ENCODE results near the gene DHX58.

The DHX58 gene

DNA sequence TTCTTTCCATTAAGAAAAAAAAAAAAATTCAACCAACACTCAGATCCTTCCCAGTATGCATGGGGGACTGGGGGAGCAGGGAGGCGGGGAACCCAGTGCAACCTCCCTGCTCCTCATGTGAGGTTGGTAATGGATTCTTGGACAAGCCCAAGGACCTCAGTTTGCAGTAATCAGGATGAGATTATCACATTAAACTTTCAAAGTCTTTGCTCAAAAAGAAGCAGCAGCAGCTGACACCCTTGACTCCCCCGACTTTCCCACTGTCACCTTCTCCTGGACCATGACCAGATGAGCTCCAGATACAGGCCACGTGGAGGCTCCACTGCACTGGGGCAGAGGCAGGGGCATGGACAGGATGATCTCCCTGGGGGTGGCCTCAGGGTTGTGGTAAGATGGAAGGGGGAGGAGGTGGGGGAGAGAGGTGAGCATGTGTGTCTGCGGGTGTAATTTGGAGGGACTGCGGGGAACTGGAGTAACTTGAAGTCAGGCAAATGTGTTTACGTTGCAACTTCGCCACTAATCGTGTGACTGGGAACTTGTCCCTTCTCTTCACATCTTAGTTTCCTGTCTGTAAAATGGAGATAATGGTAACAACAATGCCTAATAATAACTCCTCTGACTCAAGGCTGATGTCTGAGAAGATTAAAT lies 34.0 kb downstream of the DHX58 start:
- TF ChIP-seq, protein P1, sequence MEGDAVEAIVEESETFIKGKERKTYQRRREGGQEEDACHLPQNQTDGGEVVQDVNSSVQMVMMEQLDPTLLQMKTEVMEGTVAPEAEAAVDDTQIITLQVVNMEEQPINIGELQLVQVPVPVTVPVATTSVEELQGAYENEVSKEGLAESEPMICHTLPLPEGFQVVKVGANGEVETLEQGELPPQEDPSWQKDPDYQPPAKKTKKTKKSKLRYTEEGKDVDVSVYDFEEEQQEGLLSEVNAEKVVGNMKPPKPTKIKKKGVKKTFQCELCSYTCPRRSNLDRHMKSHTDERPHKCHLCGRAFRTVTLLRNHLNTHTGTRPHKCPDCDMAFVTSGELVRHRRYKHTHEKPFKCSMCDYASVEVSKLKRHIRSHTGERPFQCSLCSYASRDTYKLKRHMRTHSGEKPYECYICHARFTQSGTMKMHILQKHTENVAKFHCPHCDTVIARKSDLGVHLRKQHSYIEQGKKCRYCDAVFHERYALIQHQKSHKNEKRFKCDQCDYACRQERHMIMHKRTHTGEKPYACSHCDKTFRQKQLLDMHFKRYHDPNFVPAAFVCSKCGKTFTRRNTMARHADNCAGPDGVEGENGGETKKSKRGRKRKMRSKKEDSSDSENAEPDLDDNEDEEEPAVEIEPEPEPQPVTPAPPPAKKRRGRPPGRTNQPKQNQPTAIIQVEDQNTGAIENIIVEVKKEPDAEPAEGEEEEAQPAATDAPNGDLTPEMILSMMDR (IDR thresholded peaks at IDR 0.05; ENCODE audit: control extremely low read depth, extremely low read depth, low read depth, missing control alignments): no peak
- CTCF ChIA-PET: interaction anchor here (2.8 kb wide), 1 partner anchor 10 kb away, joined by 12 read pairs; no protein-coding TSS in a partner anchor
- POLR2A ChIA-PET: no interaction called here
- DNase-seq (ENCODE audit: extremely low spot score): no peak

DNA sequence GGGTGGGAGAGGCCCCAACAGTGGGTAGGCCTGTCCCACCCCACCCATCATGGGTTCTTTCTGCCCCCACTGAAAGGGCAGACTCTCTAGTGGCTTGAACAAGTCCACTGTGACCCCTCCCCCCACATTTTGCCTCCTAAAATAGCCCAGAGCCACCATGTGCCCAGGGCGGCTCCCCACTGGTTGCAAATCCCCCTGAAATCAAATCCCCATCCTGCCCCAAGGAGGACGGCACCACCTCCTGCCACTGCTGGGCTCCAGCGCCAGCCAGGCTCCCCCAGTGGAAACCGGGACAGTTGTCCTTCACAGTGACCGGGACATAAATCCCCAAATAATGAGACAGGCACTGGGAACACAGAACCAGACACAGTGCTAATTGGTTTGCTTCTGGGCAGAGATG lies 34.8 kb downstream of the DHX58 start:
- POLR2A ChIA-PET: no interaction called here
- CTCF ChIA-PET: interaction anchor here (1.2 to 1.4 kb wide), 2 partner anchors 10 to 24 kb away, joined by 4 to 9 read pairs; no protein-coding TSS in a partner anchor
- no peak for DNase-seq (ENCODE audit: extremely low spot score)
- TF ChIP-seq, protein P1 (IDR thresholded peaks at IDR 0.05; ENCODE audit: control extremely low read depth, extremely low read depth, low read depth, missing control alignments): no peak

DNA sequence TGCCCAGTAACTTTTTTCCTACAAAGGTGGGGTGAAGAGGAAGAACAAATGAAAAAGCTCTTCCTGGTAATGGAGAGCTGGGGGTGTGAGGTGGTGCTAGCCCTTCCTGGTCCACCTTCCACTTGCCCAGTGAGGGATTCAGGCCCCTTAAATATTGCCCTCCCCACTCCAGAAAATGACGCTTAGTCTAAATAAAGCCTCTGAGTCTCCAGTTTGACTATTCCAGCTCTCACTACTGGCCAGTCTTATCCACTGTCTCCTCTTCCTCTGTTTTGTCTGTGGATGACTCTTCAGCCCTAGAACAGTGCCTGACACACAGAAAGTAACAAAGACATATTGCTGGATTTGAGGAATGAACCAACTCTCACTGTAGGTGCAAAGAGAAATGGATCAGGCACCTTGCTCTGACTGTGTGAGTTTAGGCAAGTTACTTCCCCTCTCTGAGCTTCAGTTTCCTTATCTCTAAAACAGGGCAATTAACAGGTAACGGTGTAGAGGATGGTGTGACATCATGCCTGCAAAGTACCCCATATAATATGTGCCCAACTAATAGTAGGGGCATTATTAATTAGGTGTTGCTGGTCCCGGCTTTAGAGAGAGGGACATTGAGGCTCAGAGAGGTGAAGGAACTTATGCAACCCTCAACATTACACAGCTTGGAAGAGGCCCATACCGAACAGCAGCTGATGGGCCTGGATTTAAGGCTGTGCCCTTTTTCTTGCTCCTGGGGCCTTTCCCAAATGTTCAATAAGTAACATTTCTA lies 35.5 kb downstream of the DHX58 start:
- TF ChIP-seq, protein P1 (IDR thresholded peaks at IDR 0.05; ENCODE audit: control extremely low read depth, extremely low read depth, low read depth, missing control alignments): no peak
- no peak for DNase-seq (ENCODE audit: extremely low spot score)
- CTCF ChIA-PET: interaction anchor here (1.2 to 1.4 kb wide), 4 partner anchors 9 to 52 kb away, joined by 3 to 9 read pairs (median 5); no protein-coding TSS in a partner anchor
- POLR2A ChIA-PET: no interaction called here

DNA sequence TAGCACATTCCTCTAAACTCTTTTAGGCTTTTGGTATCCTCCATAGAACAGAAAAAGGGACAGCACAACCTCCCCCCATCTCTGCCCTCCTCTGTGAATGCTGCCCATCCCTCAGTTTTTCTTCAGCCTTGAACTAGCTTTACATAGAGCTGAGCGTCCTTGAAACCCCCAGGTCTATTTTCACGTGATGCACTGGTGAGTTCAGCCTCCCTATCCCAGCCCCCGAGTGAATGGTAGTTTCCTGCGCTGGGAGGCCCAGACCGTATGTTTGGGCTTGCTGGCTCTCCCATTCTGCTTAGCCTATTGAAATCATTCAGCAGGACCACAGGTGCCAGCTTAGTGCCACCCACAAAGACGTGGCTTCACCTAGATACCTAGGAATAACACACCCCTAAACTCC lies 36.7 kb downstream of the DHX58 start:
- no peak for DNase-seq (ENCODE audit: extremely low spot score)
- TF ChIP-seq, protein P1 (IDR thresholded peaks at IDR 0.05; ENCODE audit: control extremely low read depth, extremely low read depth, low read depth, missing control alignments): no peak
- CTCF ChIA-PET: interaction anchor here (0.8 to 1.8 kb wide), 3 partner anchors 8 to 10 kb away, joined by 3 to 7 read pairs (median 6); no protein-coding TSS in a partner anchor
- POLR2A ChIA-PET: no interaction called here

DNA sequence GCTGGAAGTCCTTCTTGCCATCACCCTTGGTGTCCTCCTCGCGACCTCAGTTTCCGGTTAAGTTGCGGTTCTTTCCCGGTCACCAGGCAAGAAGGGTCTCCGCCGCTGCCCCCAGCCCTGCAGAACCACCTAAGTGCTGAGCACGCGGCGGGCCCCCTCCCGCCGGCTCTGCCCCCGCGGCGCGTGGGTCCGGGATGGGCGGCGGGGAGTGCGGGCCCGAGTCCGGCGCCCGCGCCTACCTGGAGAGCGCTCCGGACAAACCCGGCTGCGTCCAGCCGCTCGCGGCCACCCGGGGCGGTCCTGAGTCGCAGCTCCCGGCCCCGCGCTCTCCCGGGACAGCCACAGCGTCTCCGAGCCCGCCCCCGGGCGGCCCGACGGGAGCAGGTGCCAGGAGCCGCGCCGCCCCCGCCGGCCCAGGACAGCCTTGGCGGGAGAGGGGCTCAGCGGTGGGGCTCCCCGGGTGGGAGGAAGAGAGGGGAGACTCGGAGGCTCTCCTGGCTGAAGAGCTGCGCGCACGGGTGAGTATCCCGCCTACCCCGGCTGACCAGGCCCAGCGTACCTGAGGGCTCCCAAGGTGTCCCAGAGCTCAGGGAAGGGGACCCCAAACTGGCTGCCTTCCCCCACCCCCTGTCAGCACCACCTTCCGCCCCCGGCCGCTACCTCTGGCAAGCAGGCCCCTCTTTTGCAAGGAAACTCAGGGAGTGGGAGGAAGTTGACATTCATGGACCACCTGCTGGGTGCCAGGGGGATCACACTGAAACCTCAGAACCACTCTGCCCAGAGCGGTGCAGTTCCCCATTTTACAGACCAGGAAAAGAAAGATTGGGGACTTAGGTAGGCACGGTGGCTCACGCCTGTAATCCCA lies 40.0 kb downstream of the DHX58 start:
- TF ChIP-seq, protein P1 (IDR thresholded peaks at IDR 0.05; ENCODE audit: control extremely low read depth, extremely low read depth, low read depth, missing control alignments): no peak
- ChIA-PET CTCF (interaction anchor here (0.8 to 2.1 kb wide), 9 partner anchors 16 to 334 kb away, joined by 3 to 4 read pairs (median 3); partner anchors contain the start of gene NKIRAS2), POLR2A (no interaction called here)
- no peak for DNase-seq (ENCODE audit: extremely low spot score)

DNA sequence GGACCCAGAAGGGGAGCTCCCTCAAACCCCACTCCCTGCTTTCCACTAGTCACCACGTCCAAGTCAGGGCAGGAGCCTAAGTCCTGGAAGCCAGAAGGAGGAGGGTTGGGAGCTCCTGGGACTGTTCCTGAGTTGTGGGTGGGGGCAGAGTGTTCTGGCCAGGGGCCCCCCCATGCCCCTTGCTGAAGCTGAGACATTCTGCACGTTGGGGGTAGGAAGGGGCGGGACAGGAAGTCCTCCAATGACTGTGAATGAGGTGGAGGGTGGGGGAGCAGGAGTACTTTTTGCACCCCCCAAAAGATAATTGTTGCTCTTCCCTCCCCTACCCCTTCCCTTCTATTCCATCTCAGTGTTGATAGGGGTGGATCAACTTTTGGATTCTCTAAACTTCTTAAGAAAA lies 40.7 kb downstream of the DHX58 start:
- ChIA-PET CTCF (interaction anchor here (0.8 to 2.1 kb wide), 8 partner anchors 15 to 334 kb away, joined by 3 to 4 read pairs (median 3); partner anchors contain the start of gene NKIRAS2), POLR2A (no interaction called here)
- TF ChIP-seq, protein P1 (IDR thresholded peaks at IDR 0.05; ENCODE audit: control extremely low read depth, extremely low read depth, low read depth, missing control alignments): no peak
- DNase-seq (ENCODE audit: extremely low spot score): no peak

Data from GM10248 (cell line).